ENCODE data around the gene EDAR. TPM values are rescaled to one million over a fixed set of nuclear protein-coding genes. Genes with fewer than 3 reads are reported as not detected.

EDAR gene
- total and polyA plus RNA-seq, 2 of the 8 experiments (the other 6 are each of a cell fraction or from before 2014, with no cell fraction given): not detected

GRCh38 chr2:108878276-108878675 is 110.7 kb downstream of the EDAR start:
- Histone ChIP-seq H3K79me2 (ENCODE audit: control insufficient read depth in 1 of 2, insufficient read depth in 2 of 2, low read length in 2 of 2) (no peaks in the 10 kb centered on the region), H2BK120ac (replicated peaks; ENCODE audit: low read depth, low read length) (no peak overlapping the region), H3K23ac (ENCODE audit: insufficient read length) (no peak overlapping the region), H3K27me3 (replicated peaks in 1 of 4; ENCODE audit: control insufficient read depth in 3 of 4, extremely low read depth in 1 of 4, insufficient read depth in 3 of 4, low read length in 3 of 4) (no peaks in the 10 kb centered on the region), H3K9me3 (ENCODE audit: insufficient read depth in 2 of 2, low read depth in 1 of 2, low read length in 1 of 2) (peaks cover 18 to 22% of the 10 kb centered on the region in 2 experiments), H2BK15ac (ENCODE audit: low read length) (no peak overlapping the region), H3K14ac (ENCODE audit: insufficient read length) (no peak overlapping the region), H3K4me3 (ENCODE audit: extremely low read depth in 1 of 4, insufficient read depth in 2 of 4, low read depth in 3 of 4, low read length in 4 of 4) (no peak overlapping the region), H4K20me1 (replicated peaks in 1 of 2; ENCODE audit: control insufficient read depth in 1 of 2, insufficient read depth in 2 of 2, low read length in 2 of 2) (no peaks in the 10 kb centered on the region), H4K91ac (replicated peaks; ENCODE audit: insufficient read length, low read length) (no peak overlapping the region), H3K4me2 (ENCODE audit: insufficient read depth in 1 of 2, low read depth in 2 of 2, low read length in 2 of 2) (no peak overlapping the region), H2BK20ac (ENCODE audit: low read length) (no peak overlapping the region), H3K4ac (replicated peaks; ENCODE audit: insufficient read length, low read depth, low read length) (no peak overlapping the region), H2BK12ac (ENCODE audit: low read depth, low read length) (no peak overlapping the region), H3K23me2 (ENCODE audit: low read depth, low read length) (no peaks in the 10 kb centered on the region), H2AK5ac (ENCODE audit: low read depth, low read length) (no peak overlapping the region), H3K27ac (ENCODE audit: low read depth, low read length) (no peak overlapping the region), H3K18ac (ENCODE audit: extremely low read depth, low read length) (no peak overlapping the region), H2AFZ (ENCODE audit: low read length) (no peak overlapping the region), H3K4me1 (replicated peaks in 1 of 4; ENCODE audit: control insufficient read depth in 3 of 4, insufficient read depth in 4 of 4, low read length in 3 of 4) (no peaks in the 10 kb centered on the region), H3K36me3 (ENCODE audit: control insufficient read depth in 2 of 4, insufficient read depth in 4 of 4, low read length in 3 of 4) (peaks cover 0 to 11% (median 6%) of the 10 kb centered on the region in 4 experiments; a peak in 2 of 8 replicates), H4K5ac (ENCODE audit: insufficient read length, low read depth, low read length) (no peak overlapping the region), H3K9ac (replicated peaks in 1 of 4; ENCODE audit: extremely low read depth in 1 of 4, low read depth in 3 of 4, low read length in 3 of 4) (no peak overlapping the region), H2BK5ac (ENCODE audit: low read depth, low read length) (no peak overlapping the region), H4K8ac (ENCODE audit: extremely low read depth, insufficient read depth, low read length) (no peak overlapping the region), H3K79me1 (ENCODE audit: low read depth, low read length) (no peaks in the 10 kb centered on the region), H3K56ac (replicated peaks; ENCODE audit: insufficient read length, low read depth, low read length) (no peak overlapping the region)
- POLR2A ChIA-PET (ENCODE audit: partially characterized antibody): no interaction called here
- 40% methylated on average over 2 of the region's 2 CpGs; no CpG with 5 or more reads in 1 of the 2 experiments for WGBS, 2 experiments (ENCODE audit: extremely low coverage in 1 of 2, insufficient coverage in 1 of 2, insufficient read length in 1 of 2, insufficient replicate concordance in 2 of 2, low coverage in 1 of 2, low lambda C conversion rate in 2 of 2, missing lambda C conversion rate in 1 of 2)
- CTCF ChIA-PET (ENCODE audit: partially characterized antibody): no interaction called here
- FAIRE-seq (no peak), DNase-seq (ENCODE audit: low read depth in 1 of 2, low spot score in 2 of 2) (no peak)
- no peak for TF ChIP-seq E2F6 (IDR thresholded peaks at IDR 0.05)

Data from H1 (cell line).